Measurements from ENCODE around the gene GDPD2. TPM values are rescaled to one million over a fixed set of nuclear protein-coding genes. Genes with fewer than 3 reads are reported as not detected.

GDPD2 gene
- total and polyA plus RNA-seq, 2 experiments from 2014 or later: not detected

GRCh38 chrX:70461026-70461425, 37.9 kb downstream of the GDPD2 start:
- TF ChIP-seq EZH2 (IDR thresholded peaks at IDR 0.05; ENCODE audit: insufficient read depth, poor library complexity, severe bottlenecking) (no peak), EZH2phosphoT487 (IDR thresholded peaks at IDR 0.05; ENCODE audit: insufficient read depth, low read depth) (no peak)
- Histone ChIP-seq H3K9ac (no peak overlapping the region), H3K4me2 (ENCODE audit: unreplicated experiment) (no peak overlapping the region), H4K20me1 (ENCODE audit: insufficient read depth) (no peaks in the 10 kb centered on the region), H2AFZ (no peak overlapping the region), H3K36me3 (ENCODE audit: low read depth) (no peaks in the 10 kb centered on the region), H3K27ac (no peak overlapping the region), H3K4me3 (no peak overlapping the region), H3F3A (ENCODE audit: insufficient read depth) (no peaks in the 10 kb centered on the region), H3K4me1 (ENCODE audit: insufficient read depth) (no peaks in the 10 kb centered on the region), H3K79me2 (ENCODE audit: insufficient read depth) (no peaks in the 10 kb centered on the region), H3K9me3 (ENCODE audit: low read depth) (no peaks in the 10 kb centered on the region), H3K9me2 (ENCODE audit: insufficient read depth) (no peaks in the 10 kb centered on the region), H3K27me3 (replicated peaks; ENCODE audit: insufficient read depth) (no peaks in the 10 kb centered on the region)
- WGBS, 2 experiments (ENCODE audit: low coverage in 1 of 2, low lambda C conversion rate in 2 of 2, missing lambda C conversion rate in 2 of 2): 92 to 96% methylated on average over 2 of the region's 2 CpGs
- in situ Hi-C loops (cut with MboI): loop anchor here (25.0 kb wide), 1 partner anchor 201 kb away; no protein-coding TSS in a partner anchor
- DNase-seq: no peak

GRCh38 chrX:70464051-70464450, 40.9 kb downstream of the GDPD2 start:
- no peak overlapping the region for H3K4me3 ChIP-seq
- no peaks in the 10 kb centered on the region for H3K9me3 ChIP-seq (ENCODE audit: low read depth)
- no peak overlapping the region for H3K9ac ChIP-seq
- in situ Hi-C loops (cut with MboI): loop anchor here (25.0 kb wide), 1 partner anchor 198 kb away; no protein-coding TSS in a partner anchor
- no peak overlapping the region for H3K4me2 ChIP-seq (ENCODE audit: unreplicated experiment)
- no peak for DNase-seq
- H3K27ac ChIP-seq: no peak overlapping the region
- no peaks in the 10 kb centered on the region for H3F3A ChIP-seq (ENCODE audit: insufficient read depth)
- H3K27me3 ChIP-seq (replicated peaks; ENCODE audit: insufficient read depth): no peaks in the 10 kb centered on the region
- no peaks in the 10 kb centered on the region for H3K9me2 ChIP-seq (ENCODE audit: insufficient read depth)
- no peaks in the 10 kb centered on the region for H4K20me1 ChIP-seq (ENCODE audit: insufficient read depth)
- H3K79me2 ChIP-seq (ENCODE audit: insufficient read depth): no peaks in the 10 kb centered on the region
- no peak overlapping the region for H2AFZ ChIP-seq
- no peaks in the 10 kb centered on the region for H3K4me1 ChIP-seq (ENCODE audit: insufficient read depth)
- TF ChIP-seq EZH2 (IDR thresholded peaks at IDR 0.05; ENCODE audit: insufficient read depth, poor library complexity, severe bottlenecking) (no peak), EZH2phosphoT487 (IDR thresholded peaks at IDR 0.05; ENCODE audit: insufficient read depth, low read depth) (no peak)
- H3K36me3 ChIP-seq (ENCODE audit: low read depth): no peaks in the 10 kb centered on the region

GRCh38 chrX:70466968-70467367, 43.9 kb downstream of the GDPD2 start:
- in situ Hi-C loops (cut with MboI): loop anchor here (25.0 kb wide), 1 partner anchor 195 kb away; no protein-coding TSS in a partner anchor
- H3F3A ChIP-seq (ENCODE audit: insufficient read depth): no peaks in the 10 kb centered on the region
- H4K20me1 ChIP-seq (ENCODE audit: insufficient read depth): no peaks in the 10 kb centered on the region
- no peak overlapping the region for H3K4me2 ChIP-seq (ENCODE audit: unreplicated experiment)
- no peaks in the 10 kb centered on the region for H3K4me1 ChIP-seq (ENCODE audit: insufficient read depth)
- no peak for DNase-seq
- no peak for TF ChIP-seq EZH2phosphoT487 (IDR thresholded peaks at IDR 0.05; ENCODE audit: insufficient read depth, low read depth)
- TF ChIP-seq EZH2 (IDR thresholded peaks at IDR 0.05; ENCODE audit: insufficient read depth, poor library complexity, severe bottlenecking): no peak
- H2AFZ ChIP-seq: no peak overlapping the region
- H3K36me3 ChIP-seq (ENCODE audit: low read depth): no peaks in the 10 kb centered on the region
- H3K79me2 ChIP-seq (ENCODE audit: insufficient read depth): no peaks in the 10 kb centered on the region
- H3K4me3 ChIP-seq: no peak overlapping the region
- no peak overlapping the region for H3K27ac ChIP-seq
- H3K9me3 ChIP-seq (ENCODE audit: low read depth): no peaks in the 10 kb centered on the region
- no peaks in the 10 kb centered on the region for H3K9me2 ChIP-seq (ENCODE audit: insufficient read depth)
- H3K9ac ChIP-seq: no peak overlapping the region
- H3K27me3 ChIP-seq (replicated peaks; ENCODE audit: insufficient read depth): no peaks in the 10 kb centered on the region

- no peak for DNase-seq
- Histone ChIP-seq H3K4me2 (ENCODE audit: unreplicated experiment) (no peak overlapping the region), H2AFZ (no peak overlapping the region), H3K9me3 (ENCODE audit: low read depth) (no peaks in the 10 kb centered on the region), H3K36me3 (ENCODE audit: low read depth) (no peaks in the 10 kb centered on the region), H3F3A (ENCODE audit: insufficient read depth) (no peaks in the 10 kb centered on the region), H3K4me3 (no peak overlapping the region), H4K20me1 (ENCODE audit: insufficient read depth) (no peaks in the 10 kb centered on the region), H3K4me1 (ENCODE audit: insufficient read depth) (no peaks in the 10 kb centered on the region), H3K9ac (no peak overlapping the region), H3K27me3 (replicated peaks; ENCODE audit: insufficient read depth) (no peaks in the 10 kb centered on the region), H3K79me2 (ENCODE audit: insufficient read depth) (no peaks in the 10 kb centered on the region), H3K9me2 (ENCODE audit: insufficient read depth) (no peaks in the 10 kb centered on the region), H3K27ac (no peak overlapping the region)
- in situ Hi-C loops (cut with MboI): loop anchor here (25.0 kb wide), 1 partner anchor 194 kb away; no protein-coding TSS in a partner anchor
- WGBS, 2 experiments (ENCODE audit: low coverage in 1 of 2, low lambda C conversion rate in 2 of 2, missing lambda C conversion rate in 2 of 2): 85 to 100% methylated on average over 1 of the region's 1 CpG
- TF ChIP-seq EZH2 (IDR thresholded peaks at IDR 0.05; ENCODE audit: insufficient read depth, poor library complexity, severe bottlenecking) (no peak), EZH2phosphoT487 (IDR thresholded peaks at IDR 0.05; ENCODE audit: insufficient read depth, low read depth) (no peak)
Observed at GRCh38 chrX:70468709-70469108, 45.6 kb downstream of the GDPD2 start.

- Histone ChIP-seq H2AFZ (no peak overlapping the region), H3K36me3 (ENCODE audit: low read depth) (no peaks in the 10 kb centered on the region), H3K27me3 (replicated peaks; ENCODE audit: insufficient read depth) (no peaks in the 10 kb centered on the region), H3K4me1 (ENCODE audit: insufficient read depth) (no peaks in the 10 kb centered on the region), H3K27ac (no peak overlapping the region), H3K4me3 (no peak overlapping the region), H3K9me2 (ENCODE audit: insufficient read depth) (no peaks in the 10 kb centered on the region), H4K20me1 (ENCODE audit: insufficient read depth) (no peaks in the 10 kb centered on the region), H3K79me2 (ENCODE audit: insufficient read depth) (no peaks in the 10 kb centered on the region), H3K9ac (no peak overlapping the region), H3K4me2 (ENCODE audit: unreplicated experiment) (no peak overlapping the region), H3K9me3 (ENCODE audit: low read depth) (no peaks in the 10 kb centered on the region), H3F3A (ENCODE audit: insufficient read depth) (no peaks in the 10 kb centered on the region)
- in situ Hi-C loops (cut with MboI): loop anchor here (25.0 kb wide), 1 partner anchor 191 kb away; no protein-coding TSS in a partner anchor
- TF ChIP-seq EZH2 (IDR thresholded peaks at IDR 0.05; ENCODE audit: insufficient read depth, poor library complexity, severe bottlenecking) (no peak), EZH2phosphoT487 (IDR thresholded peaks at IDR 0.05; ENCODE audit: insufficient read depth, low read depth) (no peak)
- WGBS, 2 experiments (ENCODE audit: low coverage in 1 of 2, low lambda C conversion rate in 2 of 2, missing lambda C conversion rate in 2 of 2): 64 to 73% methylated on average over 2 to 3 of the region's 3 CpGs
- no peak for DNase-seq
Observed at GRCh38 chrX:70470850-70471289, 47.8 kb downstream of the GDPD2 start.
